Neural crest cell (in vitro differentiated cells): ENCODE data around the gene ZBP1. TPM values are rescaled to one million over a fixed set of nuclear protein-coding genes. Genes with fewer than 3 reads are reported as not detected.

Experiments
- DNase-seq: peaks from one replicate; pipeline ENCODE4 v3.0.0; 2021; ENCODE audit warnings: low read depth, mixed read lengths, low spot score
- H3K27ac Mint-ChIP-seq: one replicate; pipeline ENCODE4 v1.8.0; 2021; ENCODE audit warnings: mild to moderate bottlenecking, mixed read lengths; ENCODE audit not compliant: unreplicated experiment
- H3K27me3 Mint-ChIP-seq: 2 replicates; pipeline ENCODE4 v1.8.0; 2021; ENCODE audit warnings: low read depth, mild to moderate bottlenecking, mixed read lengths
- H3K36me3 Mint-ChIP-seq: 2 replicates; pipeline ENCODE4 v1.8.0; 2021; ENCODE audit warnings: low read depth, mild to moderate bottlenecking, mixed read lengths
- H3K4me1 Mint-ChIP-seq: 2 replicates; pipeline ENCODE4 v1.8.0; 2021; ENCODE audit warnings: mixed read lengths
- H3K4me3 Mint-ChIP-seq: one replicate; pipeline ENCODE4 v1.8.0; 2021; ENCODE audit warnings: mild to moderate bottlenecking, mixed read lengths
- H3K9me3 Mint-ChIP-seq: 2 replicates; pipeline ENCODE4 v1.8.0; 2021; ENCODE audit warnings: mixed read lengths
- CTCF ChIP-seq: fragments of 200-600 bp; sonication (generic); conservative IDR thresholded peaks from 2 replicates; pipeline ENCODE4 v1.5.0; 2021; ENCODE audit warnings: antibody characterized with exemption, mild to moderate bottlenecking
- total RNA-seq: library from RNA; stranded (reverse); gene quantifications from 2 replicates; pipeline ENCODE4 v1.2.1, GENCODE V29; 2021

The ZBP1 gene
- total RNA-seq, 1 donor from 2014 or later = not detected

- H3K9me3 Mint-ChIP-seq = no peaks in the 10 kb centered on the region
- no peak overlapping the region for H3K4me3 Mint-ChIP-seq
- no peak for TF ChIP-seq CTCF
- H3K36me3 Mint-ChIP-seq = no peaks in the 10 kb centered on the region
- DNase-seq = no peak
- no peak overlapping the region for H3K27ac Mint-ChIP-seq
- H3K27me3 Mint-ChIP-seq = peaks cover 35% of the 10 kb centered on the region
- peaks cover 19% of the 10 kb centered on the region for H3K4me1 Mint-ChIP-seq
These were observed 43.3 kb downstream of the ZBP1 start for GRCh38 chr20:57576617-57577550.

GRCh38 chr20:57576002-57576401 is 44.2 kb downstream of the ZBP1 start:
- peaks cover 28% of the 10 kb centered on the region for H3K27me3 Mint-ChIP-seq
- H3K9me3 Mint-ChIP-seq = no peaks in the 10 kb centered on the region
- no peak overlapping the region for H3K4me3 Mint-ChIP-seq
- no peaks in the 10 kb centered on the region for H3K36me3 Mint-ChIP-seq
- no peak overlapping the region for H3K27ac Mint-ChIP-seq
- no peak for TF ChIP-seq CTCF
- peaks cover 19% of the 10 kb centered on the region for H3K4me1 Mint-ChIP-seq
- DNase-seq = no peak

- H3K27ac Mint-ChIP-seq = no peak overlapping the region
- no peak overlapping the region for H3K4me3 Mint-ChIP-seq
- peaks cover 19% of the 10 kb centered on the region for H3K4me1 Mint-ChIP-seq
- no peak for DNase-seq
- H3K9me3 Mint-ChIP-seq = peaks cover 3% of the 10 kb centered on the region
- no peaks in the 10 kb centered on the region for H3K36me3 Mint-ChIP-seq
- H3K27me3 Mint-ChIP-seq = peaks cover 17% of the 10 kb centered on the region
- TF ChIP-seq CTCF = no peak
These were observed 45.3 kb downstream of the ZBP1 start for GRCh38 chr20:57574954-57575353.

- no peak overlapping the region for H3K4me3 Mint-ChIP-seq
- peaks cover 10% of the 10 kb centered on the region for H3K27me3 Mint-ChIP-seq
- H3K27ac Mint-ChIP-seq = no peak overlapping the region
- H3K36me3 Mint-ChIP-seq = no peaks in the 10 kb centered on the region
- peaks cover 13% of the 10 kb centered on the region for H3K4me1 Mint-ChIP-seq
- TF ChIP-seq CTCF = peak; percentile 46
- H3K9me3 Mint-ChIP-seq = peaks cover 3% of the 10 kb centered on the region
- DNase-seq = no peak
These were observed 46.3 kb downstream of the ZBP1 start for GRCh38 chr20:57573894-57574293.

GRCh38 chr20:57573242-57573641 is 47.0 kb downstream of the ZBP1 start:
- DNase-seq = no peak
- Mint-ChIP-seq H3K4me1 (peaks cover 13% of the 10 kb centered on the region), H3K27ac (no peak overlapping the region), H3K4me3 (no peak overlapping the region), H3K36me3 (no peaks in the 10 kb centered on the region), H3K27me3 (peaks cover 10% of the 10 kb centered on the region), H3K9me3 (peaks cover 3% of the 10 kb centered on the region)
- no peak for TF ChIP-seq CTCF
